ENCODE data around the gene HMGCS2. TPM values are rescaled to one million over a fixed set of nuclear protein-coding genes. Genes with fewer than 3 reads are reported as not detected.
"Not testable (repeated sequence)": the region's sequence is repeated elsewhere in the genome, so short reads cannot be mapped to it uniquely, and the experiment has no call there.

HMGCS2 gene
- total RNA-seq, 1 donor from 2014 or later = not detected

- DNase-seq = no peak
These were observed 19.1 kb upstream of the HMGCS2 start for GRCh38 chr1:119787776-119788175.

- DNase-seq = not testable (repeated sequence)
These were observed 17.9 kb upstream of the HMGCS2 start for GRCh38 chr1:119786473-119787050.

- not testable (repeated sequence) for DNase-seq
These were observed 17.3 kb upstream of the HMGCS2 start for GRCh38 chr1:119786046-119786445.

DNA sequence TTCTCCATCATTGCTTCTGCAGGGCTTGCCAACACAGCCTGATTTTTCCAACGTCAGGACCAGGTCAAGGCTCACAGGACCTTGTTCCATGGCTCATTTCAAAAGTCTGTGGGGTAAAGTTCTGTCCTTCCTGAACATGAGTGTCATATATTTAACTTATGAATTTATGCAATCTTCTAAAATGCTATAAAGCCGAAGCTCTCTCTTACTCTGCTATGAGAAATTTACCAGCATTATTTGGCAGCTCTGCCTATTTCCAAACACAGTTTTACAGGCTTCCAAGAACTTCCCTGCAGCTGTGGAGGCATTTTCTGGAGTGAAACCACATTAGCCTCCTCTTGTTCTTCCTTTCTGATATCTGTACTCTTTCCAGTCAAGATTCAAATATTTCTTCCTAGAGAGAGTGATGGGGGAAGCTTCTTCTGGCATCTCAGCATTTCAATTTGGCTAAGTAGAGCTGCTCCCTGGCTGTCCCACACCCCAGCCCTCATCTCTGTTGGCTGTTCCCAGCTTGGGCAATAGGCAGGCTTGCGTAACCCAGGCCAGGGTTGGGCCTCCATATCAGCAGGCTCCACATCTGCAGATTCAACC is 15.6 kb upstream of the HMGCS2 start:
- no peak for DNase-seq

GRCh38 chr1:119783354-119784185 is 14.9 kb upstream of the HMGCS2 start:
- no peak for DNase-seq

- DNase-seq = no peak
These were observed 14.1 kb upstream of the HMGCS2 start for GRCh38 chr1:119782631-119783325.

- no peak for DNase-seq
These were observed 12.9 kb upstream of the HMGCS2 start for GRCh38 chr1:119781434-119782210.

DNA sequence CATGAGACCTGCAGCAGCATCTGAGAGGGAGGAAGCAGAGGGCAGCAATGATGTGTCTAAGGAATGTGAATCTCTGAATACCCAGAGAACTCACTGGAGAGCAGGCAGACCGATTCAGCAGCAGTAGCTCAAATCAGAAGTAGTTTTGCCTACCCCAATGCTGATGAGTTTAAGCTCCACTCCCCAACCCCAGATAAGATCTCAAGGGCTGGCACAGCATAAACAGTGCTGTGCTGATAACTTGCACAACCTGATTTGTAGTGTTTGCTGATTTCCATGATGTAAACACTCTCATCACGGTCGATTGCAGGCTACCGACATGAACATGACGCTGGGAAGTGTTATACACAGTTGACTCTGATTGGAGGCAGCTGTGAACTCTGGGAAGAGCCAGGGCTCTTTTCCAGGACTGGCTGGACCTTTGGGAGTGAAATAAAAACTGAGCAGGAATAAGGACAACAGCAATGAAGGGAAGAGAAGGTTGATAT is 11.2 kb upstream of the HMGCS2 start:
- DNase-seq = no peak

- no peak for DNase-seq
These were observed 10.3 kb upstream of the HMGCS2 start for GRCh38 chr1:119778886-119779560.

GRCh38 chr1:119778359-119778758 is 9.7 kb upstream of the HMGCS2 start:
- no peak for DNase-seq

GRCh38 chr1:119774746-119775490 is 6.2 kb upstream of the HMGCS2 start:
- no peak for DNase-seq

DNA sequence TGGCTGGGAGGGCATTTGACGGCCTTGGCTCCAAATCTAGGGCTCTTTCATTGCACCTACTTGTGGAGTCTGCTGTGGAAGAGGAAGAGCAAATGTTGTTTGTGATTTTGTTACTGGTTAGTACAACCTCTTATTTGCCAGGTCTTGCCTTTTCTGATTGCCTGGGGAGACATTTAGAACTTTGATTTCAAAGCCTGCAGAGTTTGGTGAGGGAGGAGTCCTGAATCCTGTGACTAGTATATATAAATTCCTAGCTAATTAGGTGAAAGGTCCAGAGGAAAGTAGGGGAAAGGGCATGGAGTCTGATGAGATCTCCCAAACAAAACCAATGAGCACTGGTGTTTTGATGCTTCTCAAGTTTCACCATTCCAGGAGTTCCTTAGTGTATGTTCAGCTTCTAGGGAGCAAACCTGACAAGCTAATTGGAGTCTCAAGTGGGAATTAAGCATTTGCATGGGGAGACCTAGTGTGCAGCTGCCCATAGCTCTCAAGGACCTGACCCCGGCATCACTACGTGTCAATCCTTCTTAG is 5.1 kb upstream of the HMGCS2 start:
- no peak for DNase-seq

DNA sequence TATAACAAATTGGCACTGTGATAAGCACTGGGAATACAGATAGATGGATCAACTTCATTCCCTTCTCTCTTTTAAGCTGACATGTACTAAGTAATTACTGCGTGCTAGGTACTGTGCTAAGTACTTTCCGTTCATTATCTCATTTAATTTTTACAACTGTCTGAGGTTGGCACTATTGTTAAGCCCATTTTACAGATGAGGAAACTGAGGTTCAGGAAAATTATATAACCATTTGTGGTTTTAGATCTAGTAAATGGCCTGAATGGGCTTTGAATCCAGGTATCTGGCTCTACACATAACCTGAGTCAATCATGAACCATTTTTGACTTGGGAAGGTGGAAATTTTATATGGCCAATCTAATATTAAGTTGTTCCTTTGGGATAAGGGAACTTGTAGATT is 3.6 kb upstream of the HMGCS2 start:
- DNase-seq = no peak

GRCh38 chr1:119771770-119772169 is 3.1 kb upstream of the HMGCS2 start:
- DNase-seq = no peak

DNA sequence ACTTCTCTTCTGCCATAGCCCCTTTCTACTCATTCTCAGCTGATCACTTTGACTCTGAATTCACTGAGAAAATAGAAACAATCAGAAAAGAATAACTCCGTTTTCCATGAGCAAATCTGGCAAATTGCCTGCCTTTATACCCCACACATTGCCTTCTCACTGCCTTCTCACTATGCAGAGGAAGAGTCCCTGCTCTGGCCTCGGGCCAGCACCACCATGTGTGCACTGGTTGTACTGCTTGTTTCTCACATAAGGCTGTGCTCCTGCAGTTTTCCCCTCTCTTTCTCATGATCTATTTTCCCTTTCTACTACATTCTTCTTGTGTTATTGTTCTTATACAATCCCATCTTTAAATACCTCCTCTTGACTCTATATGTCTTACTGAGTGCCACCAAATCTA is 2.3 kb upstream of the HMGCS2 start:
- DNase-seq = peak; percentile 5

- DNase-seq = no peak
These were observed 1.2 kb downstream of the HMGCS2 start for GRCh38 chr1:119767486-119767885.

- DNase-seq = no peak
These were observed 2.3 kb downstream of the HMGCS2 start for GRCh38 chr1:119766374-119766794.

DNA sequence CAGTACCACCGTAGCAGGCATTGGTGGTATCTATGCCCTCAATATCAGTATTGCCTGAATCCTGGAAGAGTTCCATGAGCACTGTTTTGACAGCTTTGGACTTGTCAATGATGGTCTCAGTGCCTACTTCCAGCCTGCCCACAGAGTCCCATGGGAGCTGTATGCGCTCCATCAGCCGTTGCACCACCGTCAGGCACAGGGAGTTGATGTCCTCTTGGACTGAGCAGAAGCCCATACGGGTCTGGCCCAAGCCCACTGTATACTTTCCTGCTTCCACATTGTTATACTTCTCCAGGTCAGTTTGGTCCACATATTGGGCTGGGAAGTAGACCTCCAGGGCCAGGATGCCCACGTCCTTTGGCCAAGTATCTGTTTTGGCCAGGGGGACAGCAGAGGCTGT is 4.5 kb downstream of the HMGCS2 start:
- no peak for DNase-seq

GRCh38 chr1:119762953-119763352 is 5.8 kb downstream of the HMGCS2 start:
- no peak for DNase-seq

- DNase-seq = no peak
These were observed 6.3 kb downstream of the HMGCS2 start for GRCh38 chr1:119762409-119762808.

GRCh38 chr1:119758584-119758983 is 10.1 kb downstream of the HMGCS2 start:
- no peak for DNase-seq

Data from dermis blood vessel endothelial cell (primary cell).